Brain microvascular endothelial cell (primary cell): ENCODE data around the gene BAD.
A peak's percentile ranks its signal among the peaks of the same experiment; 100 is the strongest.

Experiments
- DNase-seq: peaks from one replicate; pipeline ENCODE4 v3.0.0-alpha.2; 2020
- H3K27ac ChIP-seq: fragments of 250-450 bp; sonication (Bioruptor Pico); 2 replicates; pipeline ENCODE4 v1.5.1; 2020; ENCODE audit warnings: mild to moderate bottlenecking, moderate library complexity
- H3K27me3 ChIP-seq: fragments of 250-450 bp; sonication (Bioruptor Pico); replicated peaks from 2 replicates; pipeline ENCODE4 v1.5.1; 2020; ENCODE audit warnings: mild to moderate bottlenecking
- H3K36me3 ChIP-seq: fragments of 250-450 bp; sonication (Bioruptor Pico); replicated peaks from 2 replicates; pipeline ENCODE4 v1.5.1; 2020; ENCODE audit warnings: mild to moderate bottlenecking
- H3K4me3 ChIP-seq: 2 replicates; pipeline ENCODE4 v1.5.1; 2011; ENCODE audit warnings: low read depth, mild to moderate bottlenecking, control low read depth, low read length, moderate library complexity
- CTCF ChIP-seq: IDR thresholded peaks from 2 replicates; pipeline ENCODE4 v1.5.1; 2011; ENCODE audit warnings: low read depth, mild to moderate bottlenecking, moderate library complexity, low read length, control low read depth, inconsistent platforms; ENCODE audit errors: missing control alignments
- in situ Hi-C: cut with HindIII; loops from 2 replicates; pipeline ENCODE4 v1.10.0; 2017; ENCODE audit warnings: low sequenced_read_pairs, low pct_ligation_motif_present

BAD gene

GRCh38 chr11:64229744-64230170, 54.7 kb downstream of the BAD start:
- TF ChIP-seq CTCF: no peak
- Histone ChIP-seq H3K36me3 (no peaks in the 10 kb centered on the region), H3K27me3 (no peaks in the 10 kb centered on the region), H3K4me3 (peak overlapping the region; percentile 74), H3K27ac (no peak overlapping the region)
- DNase-seq: no peak
- in situ Hi-C loops: no loop called here

- no peaks in the 10 kb centered on the region for H3K36me3 ChIP-seq
- H3K27me3 ChIP-seq: no peaks in the 10 kb centered on the region
- no peak for DNase-seq
- in situ Hi-C loops: no loop called here
- H3K4me3 ChIP-seq: no peak overlapping the region
- TF ChIP-seq CTCF: no peak
- no peak overlapping the region for H3K27ac ChIP-seq
Measured at GRCh38 chr11:64229090-64229743, 55.2 kb downstream of the BAD start.

- Histone ChIP-seq H3K27ac (no peak overlapping the region), H3K27me3 (no peaks in the 10 kb centered on the region), H3K36me3 (no peaks in the 10 kb centered on the region), H3K4me3 (peak overlapping the region; percentile 81)
- TF ChIP-seq CTCF: no peak
- in situ Hi-C loops: no loop called here
- DNase-seq: no peak
Measured at GRCh38 chr11:64227405-64227956, 57.0 kb downstream of the BAD start.

GRCh38 chr11:64226507-64227051, 57.9 kb downstream of the BAD start:
- Histone ChIP-seq H3K36me3 (no peaks in the 10 kb centered on the region), H3K4me3 (peak overlapping the region; percentile 81), H3K27me3 (no peaks in the 10 kb centered on the region), H3K27ac (peak overlapping the region; percentile 21)
- no peak for TF ChIP-seq CTCF
- in situ Hi-C loops: no loop called here
- no peak for DNase-seq

GRCh38 chr11:64225608-64226506, 58.6 kb downstream of the BAD start, which contains the start of the genes NUDT22 and TRPT1:
Gene NUDT22, plus strand, starts transcription at chr11:64226274. Its CDS starts 379 bp downstream, at chr11:64226653.
Gene TRPT1, minus strand, starts transcription at chr11:64226186. Its CDS starts 326 bp downstream, at chr11:64225860.
- Histone ChIP-seq H3K27ac (peak within 1 kb of the TSS; percentile 21), H3K4me3 (peak within 1 kb of the TSS; percentile 81), H3K36me3 (peaks cover 6% of the 10 kb centered on the region), H3K27me3 (no peaks in the 10 kb centered on the region)
- peak; percentile 60 for DNase-seq
- TF ChIP-seq CTCF: peak; percentile 55
- in situ Hi-C loops: no loop called here
